K562 (cell line): ENCODE measurements around the gene EHBP1L1. TPM values are rescaled to one million over a fixed set of nuclear protein-coding genes. Genes with fewer than 3 reads are reported as not detected.
A peak's percentile ranks its signal among the peaks of the same experiment; 100 is the strongest.

Source experiments
- C11orf30 ChIP-seq: fragments of 450-650 bp; IDR thresholded peaks from 2 replicates; pipeline ENCODE4 v1.6.1; 2016; ENCODE audit warnings: low read depth, mild to moderate bottlenecking
- DLX4 ChIP-seq: fragments of 250-450 bp; sonication (Bioruptor Pico); IDR thresholded peaks from 2 replicates; pipeline ENCODE4 v1.6.1; 2021; ENCODE audit warnings: mild to moderate bottlenecking
- DMBX1 ChIP-seq: fragments of 250-450 bp; sonication (Bioruptor Pico); IDR thresholded peaks from 2 replicates; pipeline ENCODE4 v1.8.0; 2022; ENCODE audit warnings: inconsistent platforms, mild to moderate bottlenecking, moderate library complexity, borderline replicate concordance
- EZH2 ChIP-seq: IDR thresholded peaks from 2 replicates; pipeline ENCODE4 v1.6.1; 2012; ENCODE audit warnings: low read depth, mild to moderate bottlenecking, inconsistent platforms, low read length, borderline replicate concordance
- FOXJ2 ChIP-seq: fragments of 200-800 bp; sonication (Bioruptor generic); IDR thresholded peaks from 2 replicates; pipeline ENCODE4 v1.6.1; 2016; ENCODE audit warnings: missing genetic modification characterization, missing compliant biosample characterization
- FOXP4 ChIP-seq: sonication (generic); formaldehyde crosslinking; IDR thresholded peaks from 2 replicates; pipeline ENCODE4 v1.8.0; 2022; ENCODE audit warnings: mild to moderate bottlenecking, missing genetic modification reagents, borderline replicate concordance
- KAT2B ChIP-seq: IDR thresholded peaks from one replicate; pipeline ENCODE4 v1.6.1; 2012; ENCODE audit warnings: low read depth, mild to moderate bottlenecking, control low read depth, inconsistent platforms, low read length, moderate library complexity
- NFATC3 ChIP-seq: fragments of 450-650 bp; IDR thresholded peaks from 2 replicates; pipeline ENCODE4 v1.6.1; 2017; ENCODE audit warnings: mild to moderate bottlenecking
- REST ChIP-seq, 2 experiments: fragments of 450-650 bp; formaldehyde crosslinking in 1 of 2; IDR thresholded peaks; 2 replicates each; pipeline versions ENCODE4 v1.4.0 to v1.6.1; 2014 to 2020; ENCODE audit warnings: mild to moderate bottlenecking in 2 of 2, borderline replicate concordance in 1 of 2, low read depth in 1 of 2
- SNIP1 ChIP-seq: fragments of 450-650 bp; IDR thresholded peaks from 2 replicates; pipeline ENCODE4 v1.7.1; 2017; ENCODE audit warnings: low read depth, mild to moderate bottlenecking
- ZHX1 ChIP-seq: fragments of 150-350 bp; conservative IDR thresholded peaks from 2 replicates; pipeline ENCODE4 v1.6.1; 2014; ENCODE audit warnings: low read length
- ZNF589 ChIP-seq: fragments of 200-800 bp; sonication (Bioruptor generic); IDR thresholded peaks from 2 replicates; pipeline ENCODE4 v1.6.1; 2016; ENCODE audit warnings: low read depth, missing genetic modification characterization, missing compliant biosample characterization
- polyA plus RNA-seq, 8 experiments: library from polyadenylated mRNA; depleted of rRNA in 4 of 8; stranded (reverse) in 5 of 8; unstranded in 3 of 8; fragments of >200 nt; fragmentation: Nextera tagmentation in 2 of 8; fragmentation: Illumina TruSeq in 1 of 8; extraction: Ambion mirVana in 2 of 8; extraction: Trizol in 1 of 8; gene quantifications; 2 replicates each; pipeline versions ENCODE4 v1.2.1 to v1.2.3, GENCODE V29; 2011 to 2014; ENCODE audit warnings: inconsistent platforms in 1 of 8, missing spikeins in 1 of 8
- total RNA-seq, 7 experiments: library from RNA; depleted of rRNA in 6 of 7; stranded (reverse); fragments of >200 nt in 6 of 7; fragmentation: Illumina TruSeq in 2 of 7; extraction: Trizol in 2 of 7; gene quantifications; 2 replicates each; pipeline versions ENCODE4 v1.2.1 to v1.2.3, GENCODE V29; 2011 to 2021; ENCODE audit warnings: low replicate concordance in 1 of 7

Gene EHBP1L1
- total and polyA plus RNA-seq, 9 of the 15 experiments (the other 6 are each of a cell fraction or from before 2014, with no cell fraction given) = 0.03 to 87.1 (median 26.3) TPM

GRCh38 chr11:65540290-65541092, 35.4 kb upstream of the EHBP1L1 start (continued):
- TF ChIP-seq FOXJ2 (tag) = no peak
- no peak for TF ChIP-seq EZH2
- no peak for TF ChIP-seq DLX4 (CRISPR knock-in tag)
- TF ChIP-seq REST (IDR thresholded peaks at IDR 0.05; ENCODE audit: borderline replicate concordance) = peak; percentile 93
- no peak for TF ChIP-seq REST (CRISPR knock-in tag; IDR thresholded peaks at IDR 0.05; ENCODE audit: low read depth)
- peak; percentile 67; the same call in 1 of the 2 replicates for TF ChIP-seq SNIP1
- TF ChIP-seq C11orf30 = peak; percentile 58
- TF ChIP-seq KAT2B = no peak
- no peak for TF ChIP-seq ZNF589 (CRISPR knock-in tag)
- peak; percentile 57; the same call in 1 of the 2 replicates for TF ChIP-seq DMBX1 (CRISPR knock-in tag)
- TF ChIP-seq NFATC3 = peak; percentile 80; the same call in 1 of the 2 replicates
- no peak; the same call in 1 of the 2 replicates for TF ChIP-seq FOXP4 (CRISPR knock-in tag)
- no peak for TF ChIP-seq ZHX1
